ENCODE measurements around the gene TPP1. TPM values are rescaled to one million over a fixed set of nuclear protein-coding genes. Genes with fewer than 3 reads are reported as not detected.
A peak's percentile ranks its signal among the peaks of the same experiment; 100 is the strongest.

The TPP1 gene
- total and polyA plus RNA-seq, 8 donors = 60.3 to 264 (median 70.0) TPM

DNA sequence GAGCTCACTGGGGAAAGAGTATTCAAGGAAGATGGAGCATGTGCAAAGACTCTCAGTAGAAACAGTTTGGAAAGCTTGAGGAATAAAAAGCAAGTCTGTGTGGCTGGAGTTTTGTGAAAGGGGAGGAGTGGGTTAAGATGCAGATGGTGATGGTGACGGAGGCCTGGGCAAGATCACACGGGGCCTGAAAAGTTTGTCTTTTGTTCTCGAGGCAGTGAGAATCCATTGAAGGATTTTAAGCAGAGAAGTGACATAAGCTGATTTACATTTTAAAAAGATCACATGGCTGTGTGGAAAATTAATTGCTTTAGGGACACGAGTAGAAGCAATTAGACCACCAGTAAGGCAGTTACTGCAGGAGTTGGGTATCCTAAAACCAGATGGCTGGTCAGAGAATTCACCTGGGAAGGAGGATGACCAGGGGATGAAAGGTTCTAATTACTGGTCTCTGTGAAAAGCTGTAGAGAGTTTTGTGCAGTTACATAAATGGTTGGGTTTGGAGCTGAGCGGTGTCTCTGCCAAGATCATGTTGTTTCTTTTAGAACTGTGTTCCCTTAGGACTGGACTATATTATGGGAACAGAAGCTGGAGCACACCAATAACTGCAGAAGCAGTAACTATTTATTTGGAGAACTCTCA lies 22.9 kb downstream of the TPP1 start:
- H3K27ac ChIP-seq = no peak overlapping the region
- ATAC-seq = no peak
- intact Hi-C loops (cut with DNase I) = loop anchor here in 1 of 2 donors (10.0 kb wide), 1 partner anchor 212 kb away; no protein-coding TSS in a partner anchor

DNA sequence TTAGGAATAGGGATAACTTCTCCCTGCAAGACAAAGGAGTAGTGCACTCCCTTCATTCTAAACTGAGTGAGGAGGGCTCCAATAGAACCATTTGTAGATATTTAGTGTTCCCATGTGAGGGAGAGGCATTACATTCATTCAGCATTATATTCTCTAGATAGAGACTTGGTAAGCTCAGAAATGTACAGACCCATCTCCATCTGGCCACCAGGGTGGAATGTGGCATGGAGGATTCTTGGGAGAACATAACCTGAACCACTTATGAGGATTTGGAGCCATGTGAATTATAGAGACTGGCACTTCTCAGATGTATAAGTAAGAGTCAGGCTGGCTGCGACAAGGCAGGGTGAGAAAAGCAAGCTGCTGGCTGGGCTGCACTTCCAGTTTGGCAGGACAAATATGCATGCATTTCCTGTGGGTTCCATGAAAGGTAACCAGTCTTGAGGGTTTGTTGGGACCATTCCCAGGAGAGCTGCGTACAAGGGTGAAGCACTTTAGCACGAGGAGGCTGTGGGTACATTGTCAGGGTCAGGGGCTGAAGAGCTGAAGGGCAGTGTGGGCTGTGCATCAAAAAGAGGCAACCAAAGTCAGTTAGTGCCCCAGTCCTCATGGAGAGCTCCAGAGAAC lies 25.0 kb downstream of the TPP1 start:
- intact Hi-C loops (cut with DNase I) = loop anchor here in 1 of 2 donors (10.0 kb wide), 1 partner anchor 209 kb away; no protein-coding TSS in a partner anchor
- H3K9me3 ChIP-seq = no peaks in the 10 kb centered on the region
- TF ChIP-seq, protein P1, sequence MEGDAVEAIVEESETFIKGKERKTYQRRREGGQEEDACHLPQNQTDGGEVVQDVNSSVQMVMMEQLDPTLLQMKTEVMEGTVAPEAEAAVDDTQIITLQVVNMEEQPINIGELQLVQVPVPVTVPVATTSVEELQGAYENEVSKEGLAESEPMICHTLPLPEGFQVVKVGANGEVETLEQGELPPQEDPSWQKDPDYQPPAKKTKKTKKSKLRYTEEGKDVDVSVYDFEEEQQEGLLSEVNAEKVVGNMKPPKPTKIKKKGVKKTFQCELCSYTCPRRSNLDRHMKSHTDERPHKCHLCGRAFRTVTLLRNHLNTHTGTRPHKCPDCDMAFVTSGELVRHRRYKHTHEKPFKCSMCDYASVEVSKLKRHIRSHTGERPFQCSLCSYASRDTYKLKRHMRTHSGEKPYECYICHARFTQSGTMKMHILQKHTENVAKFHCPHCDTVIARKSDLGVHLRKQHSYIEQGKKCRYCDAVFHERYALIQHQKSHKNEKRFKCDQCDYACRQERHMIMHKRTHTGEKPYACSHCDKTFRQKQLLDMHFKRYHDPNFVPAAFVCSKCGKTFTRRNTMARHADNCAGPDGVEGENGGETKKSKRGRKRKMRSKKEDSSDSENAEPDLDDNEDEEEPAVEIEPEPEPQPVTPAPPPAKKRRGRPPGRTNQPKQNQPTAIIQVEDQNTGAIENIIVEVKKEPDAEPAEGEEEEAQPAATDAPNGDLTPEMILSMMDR (IDR thresholded peaks at IDR 0.05) = no peak
- no peak for ATAC-seq
- no peaks in the 10 kb centered on the region for H3K27me3 ChIP-seq
- peaks cover 0 to 5% of the 10 kb centered on the region in 2 donors for H3K4me1 ChIP-seq
- no peak overlapping the region for H3K4me3 ChIP-seq
- DNase-seq = no peak
- no peak overlapping the region for H3K27ac ChIP-seq
- H3K36me3 ChIP-seq = peaks cover 0 to 60% of the 10 kb centered on the region in 2 donors

More for the DNA sequence above, 22.9 kb downstream of the TPP1 start:
- TF ChIP-seq, protein P1 (IDR thresholded peaks at IDR 0.05) = no peak
- Histone ChIP-seq H3K4me3 (no peak overlapping the region), H3K36me3 (peaks cover 0 to 78% of the 10 kb centered on the region in 2 donors), H3K27me3 (no peaks in the 10 kb centered on the region), H3K9me3 (no peaks in the 10 kb centered on the region), H3K4me1 (peaks cover 0 to 12% of the 10 kb centered on the region in 2 donors)
- no peak for DNase-seq

DNA sequence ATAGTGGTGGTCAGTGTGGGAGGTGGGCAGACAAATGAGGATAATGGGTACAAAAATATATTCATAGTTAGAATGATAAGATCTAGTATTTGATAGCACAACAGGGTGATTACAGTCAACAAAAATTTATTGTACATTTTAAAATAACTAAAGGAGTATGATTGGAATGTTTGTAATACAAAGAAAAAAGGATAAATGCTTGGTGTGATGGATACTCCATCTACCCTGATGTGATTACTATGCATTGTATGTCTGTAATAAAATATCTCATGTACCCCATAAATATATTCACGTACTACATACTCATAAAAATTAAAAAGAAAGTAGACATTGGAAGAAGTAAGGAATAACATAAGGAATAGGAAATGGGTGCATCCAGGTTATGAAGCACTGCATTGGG lies 31.2 kb downstream of the TPP1 start:
- intact Hi-C loops (cut with DNase I) = no loop called here
- TF ChIP-seq, protein P1 (IDR thresholded peaks at IDR 0.05) = no peak

DNA sequence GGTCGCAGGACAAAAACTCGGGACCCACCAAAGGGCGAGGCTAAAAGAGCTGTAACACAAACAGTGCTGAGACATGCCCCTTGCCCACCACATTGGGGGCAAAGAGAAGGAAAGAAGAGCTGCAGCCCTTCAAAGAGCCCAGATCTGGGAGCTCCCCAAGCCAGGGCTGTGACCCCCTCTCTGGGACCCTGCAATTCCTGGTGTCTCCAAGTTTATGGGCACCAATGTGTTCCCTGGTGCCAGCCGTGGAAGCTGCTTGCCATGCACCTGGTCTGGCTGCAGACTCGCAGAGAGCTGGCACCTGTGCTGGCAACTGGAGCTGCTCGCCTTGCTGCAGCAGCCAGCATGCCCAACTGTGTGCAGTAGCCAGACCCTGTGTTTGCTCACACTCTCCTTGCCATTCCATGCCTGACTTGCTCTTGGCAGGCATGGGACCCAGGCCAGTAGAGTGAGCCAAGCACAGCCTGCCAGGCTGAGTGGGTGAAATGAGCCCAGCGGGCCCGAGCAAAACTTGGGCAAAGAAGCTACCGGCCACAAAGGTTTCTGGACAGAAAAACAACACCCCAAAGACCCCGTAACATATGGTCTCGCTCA lies 31.8 kb downstream of the TPP1 start:
- H3K4me1 ChIP-seq = no peaks in the 10 kb centered on the region
- H3K9me3 ChIP-seq = peaks cover 3 to 24% of the 10 kb centered on the region in 2 donors
- H3K27me3 ChIP-seq = no peaks in the 10 kb centered on the region
- H3K27ac ChIP-seq = no peak overlapping the region
- peaks cover 0 to 28% of the 10 kb centered on the region in 2 donors for H3K36me3 ChIP-seq
- intact Hi-C loops (cut with DNase I) = no loop called here
- DNase-seq (no peak), ATAC-seq (peak; percentile 30)
- no peak overlapping the region for H3K4me3 ChIP-seq
- TF ChIP-seq, protein P1 (IDR thresholded peaks at IDR 0.05) = no peak

More for the DNA sequence above, 31.2 kb downstream of the TPP1 start:
- Histone ChIP-seq H3K4me1 (no peaks in the 10 kb centered on the region), H3K27ac (no peak overlapping the region), H3K9me3 (peaks cover 3 to 18% of the 10 kb centered on the region in 2 donors), H3K36me3 (peaks cover 0 to 33% of the 10 kb centered on the region in 2 donors), H3K4me3 (no peak overlapping the region), H3K27me3 (no peaks in the 10 kb centered on the region)
- ATAC-seq (no peak), DNase-seq (no peak)

Measured in left lung (tissue), 10 donors.